CD4-positive, alpha-beta T cell treated with Interleukin-21 for 1 hour (primary cell): ENCODE measurements around the gene CEACAM20.
"Not testable (repeated sequence)": the region's sequence is repeated elsewhere in the genome, so short reads cannot be mapped to it uniquely, and the experiment has no call there.

ENCODE experiments used
- DNase-seq: peaks from one replicate; pipeline ENCODE4 v3.0.0-alpha.2; 2020

Gene CEACAM20

DNA sequence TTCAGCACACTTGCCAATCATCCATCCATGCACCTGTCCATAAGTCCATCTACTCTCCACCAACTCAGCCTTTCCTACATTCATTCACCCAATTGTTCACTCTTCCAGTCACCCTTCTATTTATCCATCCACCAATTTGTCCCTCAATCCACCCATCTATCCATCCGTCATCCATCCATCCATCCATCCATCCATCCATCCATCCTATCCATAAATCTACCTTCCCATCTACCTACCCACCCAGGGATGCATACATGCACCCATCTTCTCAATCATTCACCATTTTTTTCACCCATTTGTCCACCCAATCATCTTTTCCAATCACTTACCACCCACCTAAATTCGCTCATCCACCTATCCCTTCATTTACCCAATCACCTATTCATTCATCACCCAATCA, 14.6 kb upstream of the CEACAM20 start:
- no peak for DNase-seq

DNA sequence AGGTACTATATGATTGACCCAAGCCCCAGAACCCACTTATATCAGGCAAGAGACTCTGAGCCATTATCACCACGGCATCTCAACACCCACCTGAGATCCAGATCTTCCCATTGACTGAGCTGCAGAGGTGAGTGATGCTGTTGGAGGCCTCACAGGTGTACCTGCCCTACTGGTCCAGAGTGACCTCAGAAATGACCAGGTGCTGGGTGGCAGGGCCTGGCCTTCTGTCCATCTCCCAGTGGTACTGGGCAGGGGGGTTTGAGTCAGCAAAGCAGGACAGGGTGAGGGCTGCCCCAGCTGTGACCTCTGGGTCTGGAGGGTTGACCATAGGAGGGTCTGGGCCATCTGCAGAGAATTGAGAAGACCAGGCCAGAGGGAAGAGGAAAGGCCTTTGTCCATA, 13.2 kb upstream of the CEACAM20 start:
- DNase-seq: no peak

DNA sequence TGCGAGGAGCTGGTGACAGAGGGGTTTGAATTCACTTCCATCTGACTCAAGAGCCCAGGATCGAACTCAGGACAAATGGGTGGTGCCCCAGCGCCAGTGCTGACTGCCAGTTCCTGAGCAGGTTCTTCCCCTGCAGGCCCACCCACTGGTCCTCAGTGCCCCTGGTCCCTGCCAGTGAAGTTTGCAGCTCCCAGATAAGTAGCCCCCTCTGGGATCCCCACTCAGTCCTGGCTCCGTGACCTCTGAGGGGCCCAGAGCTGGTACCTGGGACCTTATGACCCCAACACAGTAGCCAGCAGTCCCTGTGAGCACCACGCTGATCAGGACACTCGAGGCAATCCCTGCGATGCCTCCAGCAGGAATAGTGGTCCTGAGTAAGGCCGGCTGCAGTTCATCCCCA, 11.3 kb upstream of the CEACAM20 start:
- no peak for DNase-seq

DNA sequence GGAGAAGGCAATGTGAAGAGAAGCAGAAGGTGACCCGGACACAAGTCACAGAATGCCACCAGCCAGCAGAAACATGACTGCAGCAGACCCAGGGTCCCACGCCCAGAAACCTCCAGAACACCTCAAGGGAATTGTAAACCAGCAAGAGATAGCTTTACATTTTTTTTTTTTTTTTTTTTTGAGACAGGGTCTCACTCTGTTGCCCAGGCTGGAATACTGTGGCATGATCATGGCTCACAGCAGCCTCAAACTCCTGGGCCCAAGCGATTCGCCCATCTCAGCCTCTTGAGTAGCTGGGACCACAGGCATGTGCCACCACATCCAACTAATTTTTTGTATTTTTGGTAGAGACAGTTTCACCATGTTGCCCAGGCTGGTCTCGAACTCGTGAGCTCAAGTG, 10.5 kb upstream of the CEACAM20 start:
- no peak for DNase-seq

DNA sequence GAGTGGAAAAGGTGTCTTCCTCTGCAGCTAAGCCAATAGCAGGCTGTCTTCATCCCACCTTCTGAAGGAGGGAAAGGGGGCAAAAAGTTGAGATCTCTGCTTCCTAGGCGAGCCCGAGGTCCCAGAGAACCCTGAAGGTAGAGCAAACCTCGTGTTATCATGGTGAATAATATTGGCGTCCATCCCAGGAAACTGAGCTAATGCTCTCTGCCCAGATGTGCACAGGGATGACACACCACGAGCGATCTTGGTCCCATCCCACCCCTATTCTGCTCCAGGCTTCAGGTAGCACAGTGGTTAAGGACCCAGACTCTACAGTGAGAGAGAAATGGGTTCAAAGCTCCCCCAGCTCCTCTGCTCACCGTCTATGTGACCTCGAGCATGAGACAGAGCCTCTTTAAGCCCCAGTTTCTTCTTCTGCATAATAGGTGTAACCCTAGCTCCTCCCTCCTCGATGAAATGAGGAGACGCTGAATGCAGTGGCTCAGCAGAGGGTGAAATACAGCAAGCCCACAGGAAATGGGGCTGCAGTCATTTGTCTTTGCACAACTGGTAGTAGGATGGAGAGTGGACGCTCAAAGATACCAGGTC, 9.9 kb upstream of the CEACAM20 start:
- no peak for DNase-seq

DNA sequence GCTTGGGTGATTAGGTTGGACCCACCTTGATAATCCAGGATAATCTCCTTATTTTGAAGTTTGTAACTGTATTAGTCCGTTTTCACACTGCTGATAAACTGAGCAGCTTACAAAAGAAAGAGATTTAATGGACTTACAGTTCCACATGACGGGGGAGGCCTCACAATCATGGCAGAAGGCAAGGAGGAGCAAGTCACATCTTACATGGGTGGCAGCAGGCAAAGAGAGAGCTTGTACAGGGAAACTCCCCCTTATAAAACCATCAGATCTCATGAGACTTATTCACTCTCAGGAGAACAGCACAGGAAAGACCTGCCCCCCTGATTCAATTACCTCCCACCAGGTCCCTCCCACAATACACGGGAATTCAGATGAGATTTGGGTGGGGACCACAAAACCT, 5.9 kb upstream of the CEACAM20 start:
- not testable (repeated sequence) for DNase-seq

DNA sequence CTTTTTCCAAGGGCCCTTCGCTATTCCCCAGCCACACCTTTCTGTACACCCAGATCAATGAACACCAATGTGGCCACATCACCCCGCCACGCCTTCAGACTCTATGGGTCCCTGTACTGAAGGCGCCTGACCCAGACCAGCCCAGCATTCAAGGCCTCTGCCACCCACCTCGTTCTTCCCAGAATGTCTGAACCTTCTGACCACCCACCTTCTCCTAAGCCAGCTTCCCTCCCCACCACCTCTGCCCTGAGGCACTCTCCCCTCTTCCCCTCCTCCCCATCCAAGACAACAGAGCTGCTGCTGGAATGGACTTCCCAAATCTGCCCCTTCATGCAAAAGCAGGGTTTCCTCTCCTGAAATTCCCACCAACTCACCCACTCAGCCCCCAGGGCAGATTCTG, 3.3 kb upstream of the CEACAM20 start:
- no peak for DNase-seq

DNA sequence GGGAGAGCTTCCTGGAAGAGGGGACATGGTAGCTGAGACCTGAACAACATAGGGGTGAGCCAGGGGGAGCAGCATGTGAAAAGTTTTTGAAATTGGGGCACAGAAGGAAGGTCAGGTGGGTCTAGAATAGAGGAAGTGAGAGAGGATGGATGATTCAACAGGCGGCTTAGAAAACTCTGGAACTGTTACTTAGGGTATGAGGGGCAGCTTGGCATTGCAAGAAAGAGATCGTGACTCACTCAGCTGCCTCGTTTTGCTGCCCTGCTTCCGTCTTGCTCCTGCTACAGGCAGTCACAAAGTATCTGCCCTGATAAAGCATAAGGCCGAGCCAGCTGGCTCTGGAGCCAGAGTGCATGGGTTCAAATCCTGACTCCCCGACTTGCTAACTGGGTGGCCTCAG, 1.3 kb upstream of the CEACAM20 start:
- no peak for DNase-seq

DNA sequence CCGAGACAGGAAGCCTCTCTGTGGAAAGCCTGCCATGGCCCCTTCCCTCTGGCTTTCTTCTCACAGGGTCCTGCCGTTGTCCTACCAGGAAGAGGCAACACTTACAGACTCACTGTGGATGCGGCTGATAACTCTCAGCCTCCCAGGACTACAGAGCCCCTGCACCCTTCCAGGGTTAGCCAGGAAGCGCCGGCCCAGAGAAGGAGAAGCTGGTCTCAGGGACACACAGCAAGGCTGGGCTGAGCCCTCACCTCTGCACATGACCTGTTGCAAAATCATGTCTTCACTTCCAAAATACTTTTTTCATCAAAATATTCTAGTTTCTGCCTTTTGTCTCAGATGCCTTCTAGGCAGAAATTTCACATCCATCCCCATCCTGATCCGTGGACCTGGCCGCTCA, 1.9 kb downstream of the CEACAM20 start:
- no peak for DNase-seq

DNA sequence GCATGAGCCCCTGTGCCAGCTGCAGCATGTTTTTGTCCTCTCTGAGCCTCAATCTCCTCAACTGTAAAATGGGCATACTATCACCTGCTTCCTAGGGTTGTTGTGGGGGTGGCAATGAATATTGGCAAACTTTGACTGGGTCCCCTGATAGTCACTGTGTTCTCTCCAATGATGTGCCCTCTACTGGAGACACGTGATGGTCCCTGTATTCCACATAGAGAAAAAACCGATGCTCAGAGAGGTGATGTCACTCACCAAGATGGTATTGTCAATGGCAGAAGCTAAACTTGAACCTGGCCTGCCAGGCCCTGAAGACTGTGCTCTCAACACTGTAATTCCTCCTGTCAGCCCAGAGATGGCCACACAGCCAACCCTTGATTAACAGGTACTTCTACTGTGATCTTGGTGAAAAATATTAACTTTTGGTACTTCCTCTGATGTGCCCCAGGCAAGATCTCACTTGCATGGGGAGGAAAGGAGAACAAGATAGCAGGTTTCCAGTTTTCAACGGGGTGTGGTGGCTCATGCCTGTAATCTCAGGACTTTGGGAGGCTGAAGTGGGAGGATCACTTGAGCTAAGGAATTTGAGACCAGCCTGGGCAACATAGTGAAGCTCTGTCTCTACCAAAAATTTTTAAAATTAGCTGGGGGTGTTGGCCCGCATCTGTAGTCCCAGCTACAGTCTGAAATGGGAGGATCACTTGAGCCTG, 3.6 kb downstream of the CEACAM20 start:
- no peak for DNase-seq

DNA sequence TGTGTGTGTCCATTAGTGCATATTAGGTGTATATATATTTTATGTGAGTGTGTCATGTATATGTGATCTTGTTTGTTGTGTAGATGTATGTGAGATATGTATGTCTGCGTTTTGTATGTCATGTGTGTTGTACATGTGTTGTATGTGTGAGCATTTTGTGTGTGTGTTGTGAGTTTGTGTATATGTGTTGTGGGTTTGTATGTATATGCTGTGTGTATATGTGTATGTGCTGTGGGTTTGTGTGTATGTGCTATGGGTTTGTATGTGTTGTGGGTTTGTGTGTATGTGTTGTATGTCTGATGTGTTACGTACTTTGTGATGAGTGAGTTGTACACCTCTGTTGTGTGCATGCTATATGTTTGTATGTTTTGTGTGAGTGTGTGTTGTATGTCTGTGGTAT, 8.1 kb downstream of the CEACAM20 start:
- no peak for DNase-seq

DNA sequence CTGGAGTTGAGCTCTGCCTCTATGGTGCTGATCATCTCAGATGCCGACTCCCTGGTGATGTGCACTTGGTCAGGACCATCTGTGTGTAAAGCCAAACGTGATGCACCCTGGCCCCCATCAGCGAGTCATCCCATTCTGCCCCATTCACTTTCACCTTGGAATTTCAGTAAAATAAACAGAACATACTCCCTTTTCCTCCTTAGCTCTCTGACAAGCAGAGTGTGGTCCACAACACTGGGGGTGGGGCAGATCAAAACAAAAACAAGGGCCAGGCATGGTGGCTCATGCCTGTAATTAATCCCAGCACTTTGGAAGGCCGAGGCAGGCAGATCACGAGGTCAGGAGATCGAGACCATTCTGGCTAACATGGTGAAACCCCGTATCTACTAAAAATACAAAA, 12.3 kb downstream of the CEACAM20 start:
- DNase-seq: no peak

DNA sequence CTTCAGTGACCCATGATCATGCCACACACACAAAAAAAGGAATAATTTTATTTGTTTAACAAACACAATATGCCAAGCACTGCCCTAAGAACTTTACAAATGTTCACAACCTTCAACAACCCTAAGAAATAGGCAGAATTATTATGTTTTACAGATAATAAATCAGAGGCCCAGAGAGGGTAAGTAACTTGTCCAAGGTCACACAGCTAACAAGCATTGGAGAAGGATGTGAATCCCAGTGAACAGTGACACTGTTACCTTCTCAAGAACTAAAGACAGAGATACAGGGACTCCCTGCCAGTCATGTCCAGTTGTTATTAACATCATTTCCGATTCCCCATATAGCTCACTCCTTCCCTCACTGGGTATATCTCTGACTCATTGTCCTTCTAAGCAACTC, 13.6 kb downstream of the CEACAM20 start:
- no peak for DNase-seq

DNA sequence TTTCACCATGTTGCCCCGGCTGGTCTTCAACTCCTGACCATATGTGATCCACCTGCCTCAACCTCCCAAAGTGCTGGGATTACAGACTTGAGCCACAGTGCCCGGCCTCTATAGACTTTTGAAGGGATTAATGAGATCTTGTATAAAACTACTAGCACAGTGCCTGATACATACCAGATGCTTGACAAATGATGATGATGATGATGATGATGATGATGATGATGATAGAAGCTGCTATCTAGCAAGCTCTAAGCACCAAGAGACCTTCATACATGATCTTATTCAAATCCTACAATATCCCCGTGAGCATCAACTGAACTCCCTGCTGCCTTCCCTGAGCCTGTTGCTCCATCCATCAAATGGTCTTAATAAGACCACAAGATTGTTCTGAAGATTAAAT, 14.4 kb downstream of the CEACAM20 start:
- DNase-seq: no peak

DNA sequence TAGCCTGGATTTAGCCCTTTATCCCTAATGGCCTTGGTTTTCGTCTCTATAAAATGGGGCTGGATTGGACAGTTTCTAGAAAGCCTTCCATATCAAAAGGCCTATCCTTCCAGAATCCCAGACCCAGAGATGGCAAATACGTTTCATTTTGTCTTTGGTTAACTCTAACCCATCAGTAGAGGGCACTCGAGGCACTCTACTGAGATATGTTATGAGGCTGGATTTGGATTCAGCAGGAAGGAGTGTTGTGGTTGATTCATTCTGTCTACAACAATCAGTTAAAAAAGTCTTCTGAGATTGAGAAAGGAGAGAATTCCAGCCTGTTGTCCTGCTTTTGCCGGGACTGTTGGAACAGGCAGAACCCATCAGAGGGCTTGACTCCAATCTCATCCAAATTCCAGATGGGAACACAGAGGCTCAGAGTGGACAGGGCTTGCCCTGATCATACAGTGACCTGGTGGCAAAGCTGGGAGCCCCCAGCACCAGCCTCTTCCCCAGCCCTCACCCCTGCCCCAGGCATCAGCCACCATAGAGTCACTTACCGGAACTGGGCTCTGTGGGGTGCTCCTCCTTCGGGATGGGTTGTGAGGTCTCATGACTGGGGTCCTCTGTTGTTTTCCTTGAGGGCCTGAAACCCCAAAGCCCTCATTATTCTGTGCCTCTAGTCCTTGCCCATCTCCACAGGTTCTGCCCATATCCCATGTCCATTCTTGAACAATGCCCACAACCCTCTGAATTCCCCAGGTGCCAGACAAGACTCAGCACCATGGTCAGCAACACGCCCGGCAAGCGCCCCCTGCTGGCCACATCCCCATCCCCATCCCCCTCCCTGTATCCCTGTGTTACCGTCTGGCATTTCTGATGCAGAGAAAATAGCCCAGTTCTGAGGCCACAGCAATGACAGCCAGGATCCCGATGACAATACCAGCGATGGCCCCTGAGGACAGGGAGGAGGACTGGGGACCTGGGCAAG, 16.9 kb downstream of the CEACAM20 start:
- DNase-seq: peak; percentile 2

DNA sequence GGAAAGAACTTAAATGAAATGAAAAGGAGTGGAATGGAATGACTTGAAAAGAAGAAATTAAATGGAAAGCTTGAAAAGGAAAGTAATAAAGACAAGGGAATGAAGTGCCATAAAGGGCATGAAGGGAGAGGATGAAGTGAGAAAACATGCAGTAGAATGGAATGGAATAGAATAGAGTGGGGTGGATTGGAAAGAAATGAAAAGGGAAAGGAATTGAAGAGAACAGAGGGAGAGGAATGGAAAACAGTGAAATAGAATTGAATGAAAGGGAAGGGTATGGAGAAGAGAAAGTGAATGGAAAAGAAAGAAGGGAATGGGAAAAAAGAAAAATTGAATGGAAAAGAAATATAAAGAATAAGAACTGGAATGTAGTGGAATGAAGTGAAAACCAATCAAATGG, 20.0 kb downstream of the CEACAM20 start:
- no peak for DNase-seq

DNA sequence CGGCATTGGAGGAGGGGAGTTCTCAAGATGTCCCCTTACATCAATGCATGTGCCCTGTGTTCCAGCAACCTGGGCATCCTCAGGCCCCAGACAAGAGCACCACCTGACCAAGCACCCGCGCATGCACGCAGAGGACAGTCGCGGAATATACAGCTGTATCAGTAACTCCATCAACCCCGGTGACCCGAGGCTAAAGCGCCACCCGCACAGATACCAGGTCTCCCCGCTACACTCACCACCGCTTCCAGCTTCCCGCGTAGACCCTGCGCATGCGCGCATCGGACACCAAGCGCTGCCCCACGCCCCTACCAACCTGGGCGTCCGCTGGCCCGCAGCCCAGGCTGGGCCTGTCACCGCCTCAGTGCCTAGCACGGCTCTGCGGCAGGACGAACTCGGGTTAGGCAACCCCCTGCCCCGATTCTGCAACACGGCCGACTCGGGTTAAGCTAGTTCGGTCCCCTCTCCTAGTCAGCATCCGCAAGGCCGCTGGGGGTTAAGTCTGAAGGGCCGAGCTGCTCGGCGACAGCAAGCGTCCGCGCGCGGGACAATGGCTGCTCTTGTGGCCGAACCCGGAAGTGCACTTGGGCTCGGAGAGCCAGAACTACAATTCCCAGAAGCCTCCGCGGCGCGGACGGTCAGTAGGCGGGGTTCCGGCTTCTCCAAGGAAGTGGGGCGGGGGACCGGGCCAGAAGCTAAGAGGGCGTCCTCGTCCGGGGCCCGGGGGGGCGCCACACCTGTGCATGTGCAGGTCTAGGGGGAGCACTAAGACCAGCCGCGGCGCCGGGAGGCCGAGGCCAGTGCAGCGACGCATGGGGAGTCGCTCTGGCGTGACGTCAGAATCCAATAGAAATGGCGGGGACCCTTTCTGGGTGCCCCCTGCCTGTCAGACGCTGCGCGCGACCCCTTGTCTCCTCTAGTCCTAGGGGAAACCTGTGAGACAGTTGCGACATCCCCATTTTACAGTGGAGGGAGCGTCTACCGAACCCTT, 29.2 kb downstream of the CEACAM20 start, which contains the start of gene ZNF180:
ZNF180 (minus strand) TSS at position 561 of the 988 bp plus-strand sequence. CDS start 3,188 bp downstream, outside the sequence.
- DNase-seq: peak; percentile 95

DNA sequence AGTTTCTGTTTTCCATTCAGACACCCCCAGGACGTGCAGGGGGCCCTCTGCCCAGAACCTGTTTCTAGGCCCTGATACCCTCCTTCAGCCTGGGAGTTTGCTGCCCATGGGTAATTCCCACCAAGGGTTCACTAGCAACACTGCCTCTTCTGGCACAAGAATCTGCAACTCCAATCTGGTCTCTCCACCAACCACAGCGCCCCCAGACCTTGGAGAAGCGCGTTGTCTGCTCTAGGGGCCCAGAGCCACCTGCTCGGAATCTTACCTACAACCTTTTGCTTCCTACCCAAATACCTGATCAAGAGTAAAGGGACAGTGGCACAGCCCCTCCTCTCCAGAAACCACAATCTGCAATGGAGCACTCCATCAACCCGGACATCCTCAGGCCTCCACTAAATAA, 29.9 kb downstream of the CEACAM20 start:
- no peak for DNase-seq

DNA sequence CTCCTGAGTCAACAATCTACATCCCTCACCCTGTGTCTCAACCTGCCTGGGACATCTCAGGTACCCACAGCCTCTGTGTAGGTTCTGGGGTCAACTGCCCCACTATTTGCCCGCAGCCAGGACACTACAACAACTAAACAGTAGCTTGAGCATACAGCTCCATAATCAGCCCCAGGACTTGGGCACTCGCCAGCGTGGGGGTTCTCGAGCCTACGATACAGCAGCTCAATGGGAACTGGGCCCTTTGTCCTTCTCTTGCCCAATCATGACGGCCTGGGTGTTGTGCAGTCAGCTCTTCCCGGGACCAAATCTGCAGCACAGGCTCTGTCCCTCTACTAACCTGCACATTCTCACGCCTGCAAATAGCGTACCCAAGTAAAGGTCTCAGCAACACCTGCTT, 30.5 kb downstream of the CEACAM20 start:
- DNase-seq: no peak

DNA sequence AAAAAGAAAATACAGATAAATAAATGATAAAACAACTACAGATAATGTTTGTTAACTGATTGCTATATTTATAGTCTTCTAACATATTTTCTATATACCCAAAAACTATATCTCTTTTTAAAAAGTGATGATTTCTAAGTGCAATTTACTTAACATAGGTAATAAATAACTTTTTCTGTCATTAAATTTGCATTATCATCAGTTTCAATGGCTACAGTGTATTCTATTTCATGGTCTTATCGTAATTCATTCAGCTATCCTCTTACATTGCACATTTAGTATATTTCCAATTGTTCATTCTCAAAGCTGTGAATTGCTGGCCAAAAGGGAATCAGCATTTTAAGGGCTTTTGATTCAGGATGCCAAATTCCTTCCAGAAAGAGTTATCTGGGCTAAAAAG, 32.8 kb downstream of the CEACAM20 start:
- DNase-seq: no peak

DNA sequence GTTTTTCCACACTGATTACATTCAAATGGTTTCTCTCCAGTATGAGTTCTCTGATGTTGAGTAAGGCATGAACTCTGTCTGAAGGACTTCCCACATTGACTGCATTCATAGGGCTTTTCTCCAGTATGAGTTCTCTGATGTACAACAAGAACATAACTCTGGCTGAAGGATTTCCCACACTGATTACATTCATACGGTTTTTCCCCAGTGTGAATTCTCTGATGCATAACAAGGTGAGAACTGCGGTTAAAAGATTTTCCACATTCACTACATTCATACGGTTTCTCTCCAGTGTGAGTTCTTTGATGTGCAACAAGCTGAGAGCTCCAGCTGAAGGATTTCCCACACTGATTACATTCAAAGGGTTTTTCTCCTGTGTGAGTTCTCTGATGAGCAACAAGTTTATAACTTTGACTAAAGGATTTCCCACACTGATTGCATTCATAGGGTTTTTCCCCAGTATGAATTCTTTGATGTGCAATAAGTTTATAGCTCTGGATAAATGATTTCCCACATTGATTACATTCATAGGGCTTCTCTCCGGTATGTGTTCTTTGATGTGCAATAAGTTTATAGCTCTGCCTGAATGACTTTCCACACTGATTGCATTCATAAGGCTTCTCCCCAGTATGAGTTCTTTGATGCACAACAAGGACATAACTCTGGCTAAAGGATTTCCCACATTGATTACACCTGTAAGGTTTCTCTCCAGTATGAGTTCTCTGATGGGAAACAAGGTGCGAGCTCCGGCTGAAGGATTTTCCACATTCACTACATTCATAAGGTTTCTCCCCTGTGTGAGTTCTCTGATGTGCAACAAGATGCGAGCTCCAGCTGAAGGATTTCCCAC, 52.7 kb downstream of the CEACAM20 start:
- peak; percentile 5 for DNase-seq
